MV-4-11 (cell line): ENCODE results near the gene HAUS8.
"Not testable (repeated sequence)": the region's sequence is repeated elsewhere in the genome, so short reads cannot be mapped to it uniquely, and the experiment has no call there.

Experiments
- DNase-seq: peaks from one replicate; lab custom pipeline; 2025; lab: John Stamatoyannopoulos, UW

The HAUS8 gene

DNA sequence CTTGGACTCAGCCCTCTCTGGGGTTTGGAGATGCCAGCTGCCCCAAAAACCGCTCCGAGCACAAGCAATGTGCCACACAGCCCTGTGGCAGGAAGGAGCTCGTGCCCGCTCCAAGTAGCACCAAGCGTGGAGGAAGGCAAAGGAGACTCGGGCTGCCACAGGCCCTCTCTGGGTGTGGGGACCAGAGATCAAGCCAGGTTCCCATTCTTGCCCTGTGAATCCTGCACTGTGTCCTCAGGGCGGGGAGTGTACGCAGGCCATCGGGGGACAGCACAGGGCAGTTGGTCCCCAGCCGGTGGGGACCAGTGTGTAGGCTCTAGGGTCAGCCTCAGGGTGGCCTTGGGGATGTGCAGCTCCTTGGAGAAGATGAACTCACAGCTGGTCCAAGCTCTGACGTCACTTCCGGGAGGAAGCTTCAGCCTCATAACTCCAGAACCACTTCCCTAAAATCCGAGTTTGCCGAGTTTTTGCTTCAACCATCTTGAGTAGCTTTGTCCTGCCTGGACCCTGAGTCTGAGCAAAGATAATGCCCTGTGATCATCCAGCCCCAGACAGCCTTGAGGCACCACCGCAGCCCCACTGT, 39.3 kb downstream of the HAUS8 start:
- DNase-seq: peak; percentile 94

DNA sequence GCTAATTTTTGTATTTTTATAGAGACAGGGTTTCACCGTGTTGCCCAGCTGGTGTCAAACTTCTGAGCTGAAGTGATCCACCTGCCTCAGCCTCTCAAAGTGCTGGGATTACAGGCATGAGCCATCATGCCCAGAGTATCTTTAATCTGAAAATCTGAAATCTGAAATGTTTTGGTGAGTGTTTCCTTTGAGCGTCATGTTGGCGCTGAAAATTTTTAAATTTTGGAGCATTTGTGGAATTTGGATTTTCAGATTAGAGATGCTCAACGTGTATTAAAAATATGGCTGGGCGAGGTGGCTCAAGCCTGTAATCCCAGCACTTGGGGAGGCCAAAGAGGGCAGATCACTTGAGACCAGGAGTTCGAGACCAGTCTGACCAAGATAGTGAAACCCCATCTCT, 43.5 kb downstream of the HAUS8 start:
- DNase-seq: no peak

DNA sequence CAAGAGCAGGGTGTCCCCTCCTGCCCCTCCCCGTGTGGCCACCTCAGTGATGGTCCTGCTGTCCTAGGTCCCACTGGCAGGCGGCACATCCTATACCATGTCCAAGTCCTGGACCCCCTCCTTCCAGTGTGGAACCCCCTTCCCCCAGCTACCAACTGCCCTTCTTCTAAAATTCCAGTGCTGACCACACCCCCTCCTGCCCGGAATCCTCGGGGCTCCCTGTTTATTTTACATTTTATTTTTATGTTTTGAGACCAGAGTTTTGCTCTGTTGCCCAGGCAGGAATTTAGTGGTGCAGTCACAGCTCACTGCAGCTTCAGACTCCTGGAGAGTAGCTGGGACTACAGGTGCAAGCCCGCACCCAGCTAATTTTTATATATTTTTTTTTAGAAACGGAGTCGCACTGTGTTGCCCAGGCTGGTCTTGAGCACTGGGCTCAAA, 47.7 kb downstream of the HAUS8 start:
- DNase-seq: no peak

GRCh38 chr19:17026706-17027534, 48.3 kb downstream of the HAUS8 start, which contains the start of gene CPAMD8:
Gene CPAMD8 (minus strand): TSS chr19:17026810. CDS start chr19:17026642, 168 bp downstream.
- no peak for DNase-seq

- peak; percentile 43 for DNase-seq
Observed at GRCh38 chr19:17025991-17026658, 49.1 kb downstream of the HAUS8 start.

DNA sequence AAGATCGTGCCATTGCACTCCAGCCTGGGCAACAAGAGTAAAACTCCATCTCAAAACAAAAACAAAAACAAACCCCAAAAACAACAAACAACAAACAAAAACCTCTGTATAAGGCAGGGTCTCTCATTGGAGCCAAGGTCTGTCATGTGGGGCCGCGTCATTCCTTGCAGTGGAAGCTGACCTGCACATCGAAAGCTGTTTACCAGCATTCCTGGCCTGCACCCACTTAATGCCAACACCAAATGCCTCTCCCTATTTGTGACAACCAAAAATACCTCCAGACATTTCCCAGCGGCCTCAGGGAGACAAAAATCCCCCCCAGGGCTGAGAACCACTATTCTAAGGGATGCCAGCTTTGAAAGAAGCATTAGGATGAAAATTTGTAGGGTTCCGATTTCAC, 49.9 kb downstream of the HAUS8 start:
- no peak for DNase-seq

GRCh38 chr19:17024941-17025340, 50.3 kb downstream of the HAUS8 start:
- not testable (repeated sequence) for DNase-seq

DNA sequence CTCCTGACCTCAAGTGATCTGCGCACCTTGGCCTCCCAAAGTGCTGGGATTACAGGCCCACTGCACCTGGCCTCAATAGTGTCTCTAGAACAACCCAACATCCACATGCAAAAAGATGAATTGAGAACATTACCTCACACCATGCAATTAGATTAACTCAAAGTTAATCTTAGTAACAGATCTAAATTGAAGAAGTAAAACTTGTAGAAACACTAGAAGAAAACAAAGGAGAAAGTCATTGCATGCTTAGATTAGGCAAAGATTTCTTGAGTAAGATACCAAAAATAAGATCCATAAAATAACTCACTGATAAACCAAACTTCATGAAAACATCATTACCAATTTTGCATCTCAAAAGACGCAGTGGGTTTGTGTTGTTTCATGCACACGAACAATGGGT, 51.4 kb downstream of the HAUS8 start:
- peak; percentile 33 for DNase-seq

DNA sequence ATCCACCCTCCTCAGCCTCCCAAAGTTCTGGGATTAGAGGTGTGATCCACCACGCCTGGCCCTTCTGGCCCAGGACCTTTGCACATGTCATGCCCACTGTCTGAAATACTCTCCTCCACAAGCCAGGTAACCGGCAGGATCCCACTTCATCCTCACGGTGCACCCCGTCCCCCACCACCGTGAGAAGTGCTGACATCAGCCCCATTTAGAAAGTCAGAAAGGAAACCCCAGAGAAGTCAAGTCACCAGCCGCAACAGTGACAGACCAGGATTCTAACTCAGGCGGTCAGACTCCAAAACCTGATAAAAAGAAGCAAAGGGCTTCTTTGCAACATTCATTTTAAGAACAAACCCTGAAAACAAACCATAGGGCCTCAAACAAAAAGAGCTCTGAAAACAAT, 52.5 kb downstream of the HAUS8 start:
- no peak for DNase-seq

- peak; percentile 80 for DNase-seq
Observed at GRCh38 chr19:17021793-17022590, 53.3 kb downstream of the HAUS8 start.

- DNase-seq: no peak
Observed at GRCh38 chr19:17021328-17021727, 53.9 kb downstream of the HAUS8 start.

DNA sequence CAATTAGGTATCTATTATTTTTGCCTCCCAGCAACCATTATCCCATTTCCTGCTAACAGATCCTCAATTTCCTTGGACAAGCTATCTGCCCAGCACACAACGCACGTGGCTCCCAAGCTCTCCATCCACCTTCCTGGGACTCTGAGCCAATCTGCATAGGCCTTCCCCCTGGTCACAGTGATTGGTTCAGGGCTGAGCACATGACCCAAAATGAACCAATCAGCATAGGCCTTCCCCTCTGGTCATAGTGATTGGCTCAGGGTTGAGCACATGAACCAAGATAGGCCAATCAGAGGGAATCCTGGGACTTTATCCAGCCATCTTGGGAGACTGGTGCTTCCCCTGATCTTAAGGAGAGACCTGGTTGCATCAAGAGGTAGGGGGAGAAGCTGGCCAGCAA, 54.4 kb downstream of the HAUS8 start:
- no peak for DNase-seq

- no peak for DNase-seq
Observed at GRCh38 chr19:17020385-17020784, 54.9 kb downstream of the HAUS8 start.

GRCh38 chr19:17014212-17014861, 60.9 kb downstream of the HAUS8 start:
- DNase-seq: not testable (repeated sequence)

DNA sequence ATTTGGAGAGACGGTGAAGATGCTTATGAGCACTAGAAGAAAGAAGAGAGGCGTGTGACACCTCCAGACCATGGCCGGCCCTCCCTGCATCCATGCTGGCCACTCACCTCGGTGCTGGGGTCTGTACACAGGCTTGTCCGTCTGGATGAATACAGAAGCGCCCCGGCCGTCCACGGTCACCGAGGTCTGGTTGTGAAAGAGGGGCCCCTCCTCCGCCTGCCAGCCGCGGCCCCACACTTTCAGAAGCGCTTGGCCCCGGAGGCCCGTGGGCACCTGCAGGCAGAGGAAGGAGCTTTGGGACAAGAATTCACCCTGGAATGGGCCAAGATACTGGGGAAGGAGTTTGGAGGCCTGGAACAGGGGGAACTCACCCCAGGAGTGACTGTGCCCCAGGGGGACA, 63.8 kb downstream of the HAUS8 start:
- DNase-seq: no peak

GRCh38 chr19:17006579-17006978, 68.7 kb downstream of the HAUS8 start:
- DNase-seq: no peak

DNA sequence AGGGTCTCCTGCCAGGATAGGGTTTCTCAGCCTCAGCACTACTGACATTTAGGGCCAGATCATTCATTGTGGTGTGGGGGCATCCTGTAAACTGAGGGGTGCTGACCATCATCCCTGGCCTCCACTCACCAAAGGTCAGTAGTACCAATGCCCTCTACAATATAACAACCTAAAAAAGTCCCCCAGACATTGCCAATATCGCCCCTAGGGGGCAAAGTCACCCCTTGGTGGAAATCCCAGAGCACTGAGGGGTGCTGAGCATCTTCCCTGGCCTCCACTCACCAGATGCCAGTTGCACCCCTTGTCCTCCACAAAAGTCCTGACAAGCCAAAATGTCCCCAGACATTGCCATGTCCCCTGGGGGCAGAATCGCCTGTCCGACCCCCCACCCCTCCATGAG, 70.3 kb downstream of the HAUS8 start:
- no peak for DNase-seq

GRCh38 chr19:17004386-17004785, 70.9 kb downstream of the HAUS8 start:
- no peak for DNase-seq

GRCh38 chr19:17002455-17002854, 72.8 kb downstream of the HAUS8 start:
- DNase-seq: no peak

DNA sequence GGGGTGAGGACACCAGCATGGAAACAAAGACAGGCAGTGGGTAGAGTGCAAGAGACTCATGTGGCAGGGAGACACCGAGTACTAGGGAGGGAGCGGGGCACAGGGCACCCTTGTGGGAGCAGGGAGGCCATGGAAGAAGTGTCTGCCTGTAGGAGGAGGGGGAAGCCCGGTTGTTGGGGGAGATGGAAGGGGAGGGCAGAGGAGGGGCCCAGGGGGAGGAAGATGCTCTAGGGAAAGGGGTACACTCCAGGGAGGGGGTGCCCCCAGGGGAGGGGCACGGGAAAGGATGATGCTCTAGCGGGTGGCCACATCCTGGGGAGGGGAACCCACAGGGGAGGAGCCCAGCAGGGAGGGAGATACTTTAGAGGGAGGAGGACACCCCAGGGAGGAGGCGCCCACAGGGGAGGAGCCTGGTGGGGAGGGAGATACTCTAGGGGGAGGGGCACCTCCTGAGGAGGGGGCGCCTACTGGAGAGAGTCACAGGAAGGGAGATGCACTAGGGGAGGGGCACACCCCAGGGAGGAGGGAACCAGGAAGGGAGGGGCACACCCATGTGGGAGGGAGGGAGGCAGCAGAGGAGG, 73.6 kb downstream of the HAUS8 start:
- DNase-seq: no peak
